RWPE1 (cell line): ENCODE data around the gene GYS1.
A peak's percentile ranks its signal among the peaks of the same experiment; 100 is the strongest.
"Not testable (repeated sequence)": the region's sequence is repeated elsewhere in the genome, so short reads cannot be mapped to it uniquely, and the experiment has no call there.

Experiments used
- CTCF ChIA-PET: fragments of 350-600 bp; sonication (Branson Sonifier 250); formaldehyde crosslinking; extraction: SDS; loops from one replicate; lab custom pipeline; 2021; lab: Yijun Ruan, JAX
- POLR2A ChIA-PET: fragments of 400-600 bp; formaldehyde crosslinking; extraction: SDS; loops from one replicate; lab custom pipeline; 2020; ENCODE audit warnings: antibody characterized with exemption; ENCODE audit not compliant: low non-redundant PET; lab: Yijun Ruan, JAX
- DNase-seq: peaks from one replicate; pipeline ENCODE4 v3.0.0; 2012; ENCODE audit warnings: low spot score
- H3K27ac ChIP-seq: fragments of 450-650 bp; 2 replicates; pipeline ENCODE4 v1.5.1; 2017
- TF ChIP-seq, protein P1 (sequence below): fragments of 450-650 bp; conservative IDR thresholded peaks from 2 replicates; pipeline ENCODE4 v1.5.1; 2017; ENCODE audit warnings: low read depth, mild to moderate bottlenecking

Gene GYS1

DNA sequence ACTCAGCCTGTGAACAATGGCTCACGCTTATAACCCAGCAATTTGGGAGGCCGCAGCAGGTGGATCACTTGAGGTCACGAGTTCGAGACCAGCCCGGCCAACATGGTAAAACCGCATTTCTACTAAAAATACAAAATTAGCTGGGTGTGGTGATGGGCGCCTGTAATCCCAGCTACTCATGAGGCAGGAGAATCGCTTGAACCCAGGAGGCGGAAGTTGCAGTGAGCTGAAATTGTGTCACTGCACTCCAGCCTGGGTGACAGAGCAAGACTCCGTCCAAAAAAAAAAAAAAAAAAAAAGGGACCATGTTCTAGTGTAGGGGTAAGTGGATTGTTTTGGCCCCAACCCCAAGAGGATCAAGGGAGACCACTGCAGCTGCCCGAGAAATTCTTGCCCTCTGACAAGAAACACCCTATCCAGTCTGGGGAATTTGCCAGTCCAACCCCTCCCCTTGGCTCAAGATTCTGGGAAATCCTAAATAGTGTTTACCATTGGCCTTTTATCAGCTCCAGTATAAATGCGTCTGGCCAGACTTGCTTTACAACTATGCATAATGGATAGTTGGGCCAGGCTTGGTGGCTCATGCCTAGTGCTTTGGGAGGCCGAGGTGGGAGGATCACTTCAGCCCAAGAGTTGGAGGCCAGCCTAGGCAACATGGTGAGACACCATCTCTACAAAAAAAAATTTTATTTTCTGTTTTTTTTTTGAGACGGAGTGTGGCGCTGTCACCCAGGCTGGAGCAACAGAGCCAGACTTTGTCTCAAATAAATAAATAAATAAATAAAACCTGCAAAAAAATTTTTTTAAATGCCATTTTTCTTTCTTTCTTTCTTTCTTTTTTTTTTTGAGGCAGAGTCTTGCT is 64.7 kb downstream of the GYS1 start:
- DNase-seq = no peak
- POLR2A ChIA-PET = no interaction called here
- TF ChIP-seq, protein P1, sequence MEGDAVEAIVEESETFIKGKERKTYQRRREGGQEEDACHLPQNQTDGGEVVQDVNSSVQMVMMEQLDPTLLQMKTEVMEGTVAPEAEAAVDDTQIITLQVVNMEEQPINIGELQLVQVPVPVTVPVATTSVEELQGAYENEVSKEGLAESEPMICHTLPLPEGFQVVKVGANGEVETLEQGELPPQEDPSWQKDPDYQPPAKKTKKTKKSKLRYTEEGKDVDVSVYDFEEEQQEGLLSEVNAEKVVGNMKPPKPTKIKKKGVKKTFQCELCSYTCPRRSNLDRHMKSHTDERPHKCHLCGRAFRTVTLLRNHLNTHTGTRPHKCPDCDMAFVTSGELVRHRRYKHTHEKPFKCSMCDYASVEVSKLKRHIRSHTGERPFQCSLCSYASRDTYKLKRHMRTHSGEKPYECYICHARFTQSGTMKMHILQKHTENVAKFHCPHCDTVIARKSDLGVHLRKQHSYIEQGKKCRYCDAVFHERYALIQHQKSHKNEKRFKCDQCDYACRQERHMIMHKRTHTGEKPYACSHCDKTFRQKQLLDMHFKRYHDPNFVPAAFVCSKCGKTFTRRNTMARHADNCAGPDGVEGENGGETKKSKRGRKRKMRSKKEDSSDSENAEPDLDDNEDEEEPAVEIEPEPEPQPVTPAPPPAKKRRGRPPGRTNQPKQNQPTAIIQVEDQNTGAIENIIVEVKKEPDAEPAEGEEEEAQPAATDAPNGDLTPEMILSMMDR = no peak
- CTCF ChIA-PET = no interaction called here
- H3K27ac ChIP-seq = peak overlapping the region; percentile 90

DNA sequence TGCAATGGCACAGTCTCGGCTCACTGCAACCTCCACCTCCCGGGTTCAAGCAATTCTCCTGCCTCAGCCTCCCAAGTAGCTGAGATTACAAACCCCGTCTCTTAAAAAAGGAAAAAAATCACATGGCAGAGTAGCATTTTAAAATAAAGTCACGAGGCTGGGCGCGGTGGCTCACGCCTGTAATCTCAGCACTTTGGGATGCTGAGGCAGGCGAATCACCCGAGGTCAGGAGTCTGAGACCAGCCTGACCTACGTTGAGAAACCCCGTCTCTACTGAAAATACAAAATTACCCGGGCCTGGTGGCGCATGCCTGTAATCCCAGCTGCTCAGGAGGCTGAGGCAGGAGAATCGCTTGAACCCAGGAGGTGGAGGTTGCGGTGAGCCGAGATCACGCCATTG is 65.4 kb downstream of the GYS1 start:
- POLR2A ChIA-PET, CTCF ChIA-PET, DNase-seq: not testable (repeated sequence)
- H3K27ac ChIP-seq = peak overlapping the region; percentile 90

DNA sequence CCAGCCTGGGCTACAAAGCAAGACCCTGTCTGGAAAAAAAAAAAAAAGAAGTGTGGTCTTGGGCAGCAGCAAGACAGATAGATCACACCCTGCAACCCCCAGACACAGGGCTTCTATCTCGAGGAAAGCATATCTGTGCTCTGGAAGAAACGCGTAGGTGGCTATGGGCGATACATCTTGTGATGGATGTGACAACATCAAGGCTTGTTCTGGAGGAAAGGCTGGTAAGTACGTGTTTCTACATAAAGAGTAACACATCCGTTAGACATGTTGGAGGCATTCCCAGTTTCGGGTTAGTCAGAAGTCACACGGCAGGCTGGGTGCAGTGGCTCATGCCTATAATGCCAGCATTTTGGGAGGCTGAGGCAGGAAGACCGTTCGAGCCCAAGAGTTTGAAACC is 66.2 kb downstream of the GYS1 start:
- POLR2A ChIA-PET = no interaction called here
- peak; percentile 82 for DNase-seq
- peak overlapping the region; percentile 90 for H3K27ac ChIP-seq
- CTCF ChIA-PET = interaction anchor here (0.6 kb wide), 1 partner anchor 235 kb away, joined by 3 read pairs; no protein-coding TSS in a partner anchor
- TF ChIP-seq, protein P1 = no peak

DNA sequence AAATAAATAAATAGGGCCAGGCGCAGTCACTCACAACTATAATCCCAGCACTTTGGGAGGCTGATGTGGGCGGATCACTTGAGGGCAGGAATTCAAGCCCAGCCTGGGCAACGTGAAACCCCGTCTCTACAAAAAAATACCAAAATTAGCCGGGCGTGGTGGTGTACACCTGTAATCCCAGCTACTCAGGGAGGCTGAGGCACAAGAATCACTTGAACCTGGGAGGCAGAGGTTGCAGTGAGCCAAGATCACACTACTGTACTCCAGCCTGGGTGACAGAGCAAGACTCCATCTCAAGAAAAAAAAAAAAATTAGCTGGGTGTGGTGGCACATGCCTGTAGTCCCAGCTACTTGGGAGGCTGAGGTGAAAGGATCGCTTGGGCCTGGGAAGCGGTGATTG is 67.2 kb downstream of the GYS1 start:
- DNase-seq, CTCF ChIA-PET, POLR2A ChIA-PET: not testable (repeated sequence)
- H3K27ac ChIP-seq = peak overlapping the region; percentile 90

DNA sequence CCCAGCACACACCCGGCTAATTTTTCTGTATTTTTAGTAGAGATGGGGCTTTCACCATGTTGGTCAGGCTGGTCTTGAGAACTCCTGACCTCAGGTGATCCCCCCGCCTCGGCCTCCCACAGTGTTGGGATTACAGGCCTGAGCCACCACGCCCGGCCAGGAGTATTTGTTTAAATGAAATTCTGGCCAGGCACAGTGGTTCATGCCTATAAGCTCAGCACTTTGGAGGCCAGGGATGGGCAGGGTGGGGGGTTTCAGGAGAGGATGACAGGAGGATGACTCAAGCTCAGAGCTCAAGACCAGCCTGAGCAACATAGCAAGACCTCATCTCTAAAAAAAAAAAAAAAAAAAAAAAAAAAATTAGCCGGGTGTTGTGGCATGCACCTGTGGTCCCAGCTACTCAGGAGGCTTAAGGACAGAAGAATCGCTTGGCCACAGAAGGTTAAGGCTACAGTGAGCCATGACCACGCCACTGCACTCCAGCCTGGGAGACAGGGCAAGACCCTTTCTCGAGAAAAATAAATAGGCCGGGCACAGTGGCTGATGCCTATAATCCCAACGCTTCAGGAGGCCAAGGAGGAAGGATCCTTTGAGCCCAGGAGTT is 67.8 kb downstream of the GYS1 start:
- TF ChIP-seq, protein P1 = no peak
- H3K27ac ChIP-seq = peak overlapping the region; percentile 90
- peak; percentile 68 for DNase-seq
- ChIA-PET CTCF (no interaction called here), POLR2A (interaction anchor here (0.5 to 0.6 kb wide), 2 partner anchors 45 to 67 kb away, joined by 4 to 6 read pairs; no protein-coding TSS in a partner anchor)

DNA sequence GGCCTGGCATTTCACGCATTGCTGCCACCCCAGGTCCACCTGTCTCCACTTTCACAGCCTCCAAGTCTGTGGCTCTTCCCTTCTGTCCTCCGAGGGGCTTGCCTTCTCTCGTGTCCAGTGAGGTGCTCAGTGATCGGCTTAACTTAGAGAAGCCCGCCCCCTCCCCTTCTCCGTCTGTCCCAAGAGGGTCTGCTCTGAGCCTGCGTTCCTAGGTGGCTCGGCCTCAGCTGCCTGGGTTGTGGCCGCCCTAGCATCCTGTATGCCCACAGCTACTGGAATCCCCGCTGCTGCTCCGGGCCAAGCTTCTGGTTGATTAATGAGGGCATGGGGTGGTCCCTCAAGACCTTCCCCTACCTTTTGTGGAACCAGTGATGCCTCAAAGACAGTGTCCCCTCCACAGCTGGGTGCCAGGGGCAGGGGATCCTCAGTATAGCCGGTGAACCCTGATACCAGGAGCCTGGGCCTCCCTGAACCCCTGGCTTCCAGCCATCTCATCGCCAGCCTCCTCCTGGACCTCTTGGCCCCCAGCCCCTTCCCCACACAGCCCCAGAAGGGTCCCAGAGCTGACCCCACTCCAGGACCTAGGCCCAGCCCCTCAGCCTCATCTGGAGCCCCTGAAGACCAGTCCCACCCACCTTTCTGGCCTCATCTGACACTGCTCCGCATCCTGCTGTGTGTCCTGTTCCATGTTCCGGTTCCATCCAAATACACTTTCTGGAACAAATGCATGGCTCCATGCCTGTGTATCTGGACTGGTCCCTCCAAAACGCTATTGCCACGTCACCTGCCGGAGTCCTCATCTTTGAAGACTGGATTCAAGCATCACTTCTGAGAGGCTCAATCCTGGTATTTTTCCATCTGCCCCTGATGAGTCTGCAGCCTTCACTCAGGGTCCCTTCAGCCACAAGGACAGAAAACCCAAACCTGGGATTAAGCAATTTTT is 70.3 kb downstream of the GYS1 start:
- DNase-seq = no peak
- H3K27ac ChIP-seq = peak overlapping the region; percentile 90
- ChIA-PET CTCF (no interaction called here), POLR2A (no interaction called here)
- TF ChIP-seq, protein P1 = no peak
